HepG2 (cell line): ENCODE data around the gene RNF208. TPM values are rescaled to one million over a fixed set of nuclear protein-coding genes. Genes with fewer than 3 reads are reported as not detected.

Experiments used
- E2F1 ChIP-seq: sonication (generic); formaldehyde crosslinking; IDR thresholded peaks from 2 replicates; pipeline ENCODE4 v1.5.0; 2020; ENCODE audit warnings: missing genetic modification reagents
- HNF1A ChIP-seq, 2 experiments: sonication (generic) in 1 of 2; formaldehyde crosslinking in 1 of 2; IDR thresholded peaks; 2 replicates each; pipeline versions ENCODE4 v1.4.0 to v1.6.1; 2016 to 2020; ENCODE audit warnings: borderline replicate concordance in 1 of 2, low read depth in 1 of 2, mild to moderate bottlenecking in 1 of 2, missing genetic modification reagents in 1 of 2
- KLF11 ChIP-seq: IDR thresholded peaks from 2 replicates; pipeline ENCODE4 v1.6.1; 2016; ENCODE audit warnings: missing compliant biosample characterization
- MAZ ChIP-seq, 2 experiments: sonication (generic) in 1 of 2; formaldehyde crosslinking in 1 of 2; IDR thresholded peaks; 2 replicates each; pipeline versions ENCODE4 v1.5.0 to v1.6.1; 2012 to 2020; ENCODE audit warnings: low read depth in 2 of 2, mild to moderate bottlenecking in 2 of 2, borderline replicate concordance in 1 of 2, improper control_type of control experiment in 1 of 2, low read length in 1 of 2, missing genetic modification reagents in 1 of 2, moderate library complexity in 1 of 2
- MBD4 ChIP-seq: IDR thresholded peaks from 2 replicates; pipeline ENCODE4 v1.6.1; 2012; ENCODE audit warnings: low read length, inconsistent platforms, borderline replicate concordance
- RBFOX2 ChIP-seq: fragments of 200-400 bp; formaldehyde crosslinking; IDR thresholded peaks from 2 replicates; pipeline ENCODE4 v1.6.1; 2017; ENCODE audit warnings: low read depth, mild to moderate bottlenecking, low read length
- TAF1 ChIP-seq: sonication (generic); formaldehyde crosslinking; IDR thresholded peaks from 2 replicates; pipeline ENCODE4 v1.4.0; 2020; ENCODE audit warnings: missing genetic modification reagents
- UBTF ChIP-seq: sonication (generic); formaldehyde crosslinking; IDR thresholded peaks from 2 replicates; pipeline ENCODE4 v1.4.0; 2020; ENCODE audit warnings: mild to moderate bottlenecking, missing genetic modification reagents
- ZBTB3 ChIP-seq: sonication (generic); formaldehyde crosslinking; IDR thresholded peaks from 2 replicates; pipeline ENCODE4 v1.4.0; 2020; ENCODE audit warnings: low read depth, mild to moderate bottlenecking, moderate library complexity, missing genetic modification reagents, borderline replicate concordance
- ZBTB38 ChIP-seq: sonication (generic); formaldehyde crosslinking; IDR thresholded peaks from 2 replicates; pipeline ENCODE4 v1.5.1; 2020; ENCODE audit warnings: mild to moderate bottlenecking, missing genetic modification reagents
- ZFY ChIP-seq: sonication (generic); formaldehyde crosslinking; IDR thresholded peaks from 2 replicates; pipeline ENCODE4 v1.4.0; 2020; ENCODE audit warnings: missing genetic modification reagents
- polyA plus RNA-seq, 8 experiments: library from polyadenylated mRNA; depleted of rRNA in 3 of 8; stranded (reverse) in 7 of 8; unstranded in 1 of 8; fragments of >200 nt; fragmentation: Illumina TruSeq in 4 of 8; extraction: Trizol in 4 of 8; gene quantifications; 2 replicates each; pipeline versions ENCODE4 v1.2.1 to v1.2.3, GENCODE V29; 2011 to 2016; ENCODE audit warnings: low read depth in 4 of 8, missing spikeins in 1 of 8, mixed read lengths in 1 of 8; ENCODE audit not compliant: insufficient read depth in 1 of 8
- total RNA-seq, 5 experiments: library from RNA; depleted of rRNA; stranded (reverse); fragments of >200 nt; fragmentation: Illumina TruSeq; extraction: Trizol; gene quantifications; 2 replicates each; pipeline ENCODE4 v1.2.3, GENCODE V29; 2016; ENCODE audit warnings: low read depth in 1 of 5

RNF208 gene
- total and polyA plus RNA-seq, 2 of the 13 experiments (the other 11 are each of a cell fraction or from before 2014, with no cell fraction given): 1.6 to 2.1 TPM

GRCh38 chr9:137218212-137218753 is 3.8 kb downstream of the RNF208 start (continued):
- no peak for TF ChIP-seq HNF1A (IDR thresholded peaks at IDR 0.05; ENCODE audit: low read depth)
- TF ChIP-seq HNF1A (CRISPR knock-in tag; IDR thresholded peaks at IDR 0.05; ENCODE audit: borderline replicate concordance): 0 out of 2 replicates have a peak, but pooled peaks have one; percentile 3
- TF ChIP-seq MBD4: no peak
- peak; percentile 58 for TF ChIP-seq UBTF (CRISPR knock-in tag)
- peak; percentile 1 for TF ChIP-seq ZFY (CRISPR knock-in tag)
- peak; percentile 67 for TF ChIP-seq RBFOX2
- peak; percentile 27; the same call in 1 of the 2 replicates for TF ChIP-seq KLF11
- no peak for TF ChIP-seq E2F1 (CRISPR knock-in tag)
- no peak for TF ChIP-seq MAZ (IDR thresholded peaks at IDR 0.05; ENCODE audit: borderline replicate concordance, low read depth, low read length)
- 0 out of 2 replicates have a peak, but pooled peaks have one; percentile 22 for TF ChIP-seq MAZ (CRISPR knock-in tag; IDR thresholded peaks at IDR 0.05; ENCODE audit: low read depth)
- TF ChIP-seq ZBTB38 (CRISPR knock-in tag): peak; percentile 24; the same call in 1 of the 2 replicates
- no peak for TF ChIP-seq TAF1 (CRISPR knock-in tag)
- 0 out of 2 replicates have a peak, but pooled peaks have one; percentile 38 for TF ChIP-seq ZBTB3
